T-helper 1 cell (primary cell): ENCODE results near the gene DEPP1.

Experiments used
- DNase-seq, 5 donors: peaks; one replicate each; pipeline ENCODE4 v3.0.0-alpha.2; 2012 to 2020

DEPP1 gene

GRCh38 chr10:44978213-44978569 is 418 bp downstream of the DEPP1 start:
- DNase-seq: no peak

- no peak for DNase-seq
Observed at GRCh38 chr10:44977287-44978212, 1.1 kb downstream of the DEPP1 start.

- DNase-seq: no peak
Observed at GRCh38 chr10:44976352-44977198, 2.0 kb downstream of the DEPP1 start.

- no peak for DNase-seq
Observed at GRCh38 chr10:44975431-44976331, 2.9 kb downstream of the DEPP1 start.

GRCh38 chr10:44974628-44975430 is 3.8 kb downstream of the DEPP1 start:
- DNase-seq: peak; percentile 34 to 62 (median 45)

GRCh38 chr10:44974082-44974627 is 4.5 kb downstream of the DEPP1 start:
- no peak for DNase-seq

- no peak for DNase-seq
Observed at GRCh38 chr10:44973323-44974081, 5.1 kb downstream of the DEPP1 start.

GRCh38 chr10:44972874-44973306 is 5.7 kb downstream of the DEPP1 start:
- no peak for DNase-seq

GRCh38 chr10:44971935-44972757 is 6.5 kb downstream of the DEPP1 start:
- DNase-seq: no peak

- DNase-seq: no peak
Observed at GRCh38 chr10:44971434-44971833, 7.2 kb downstream of the DEPP1 start.

GRCh38 chr10:44970812-44971395 is 7.7 kb downstream of the DEPP1 start:
- DNase-seq: no peak

- DNase-seq: no peak
Observed at GRCh38 chr10:44969854-44970253, 8.8 kb downstream of the DEPP1 start.

- peak in 1 of 5 donors; percentile 33 for DNase-seq
Observed at GRCh38 chr10:44968500-44969400, 9.9 kb downstream of the DEPP1 start.

GRCh38 chr10:44968091-44968490 is 10.5 kb downstream of the DEPP1 start:
- DNase-seq: no peak

- peak in 1 of 5 donors; percentile 1 for DNase-seq
Observed at GRCh38 chr10:44967616-44968015, 11.0 kb downstream of the DEPP1 start.

- peak in 1 of 5 donors; percentile 3 for DNase-seq
Observed at GRCh38 chr10:44966816-44967509, 11.6 kb downstream of the DEPP1 start.

- DNase-seq: no peak
Observed at GRCh38 chr10:44966129-44966815, 12.3 kb downstream of the DEPP1 start.
